ENCODE data around the gene TDO2.
"Not testable (repeated sequence)": the region's sequence is repeated elsewhere in the genome, so short reads cannot be mapped to it uniquely, and the experiment has no call there.

Gene TDO2

DNA sequence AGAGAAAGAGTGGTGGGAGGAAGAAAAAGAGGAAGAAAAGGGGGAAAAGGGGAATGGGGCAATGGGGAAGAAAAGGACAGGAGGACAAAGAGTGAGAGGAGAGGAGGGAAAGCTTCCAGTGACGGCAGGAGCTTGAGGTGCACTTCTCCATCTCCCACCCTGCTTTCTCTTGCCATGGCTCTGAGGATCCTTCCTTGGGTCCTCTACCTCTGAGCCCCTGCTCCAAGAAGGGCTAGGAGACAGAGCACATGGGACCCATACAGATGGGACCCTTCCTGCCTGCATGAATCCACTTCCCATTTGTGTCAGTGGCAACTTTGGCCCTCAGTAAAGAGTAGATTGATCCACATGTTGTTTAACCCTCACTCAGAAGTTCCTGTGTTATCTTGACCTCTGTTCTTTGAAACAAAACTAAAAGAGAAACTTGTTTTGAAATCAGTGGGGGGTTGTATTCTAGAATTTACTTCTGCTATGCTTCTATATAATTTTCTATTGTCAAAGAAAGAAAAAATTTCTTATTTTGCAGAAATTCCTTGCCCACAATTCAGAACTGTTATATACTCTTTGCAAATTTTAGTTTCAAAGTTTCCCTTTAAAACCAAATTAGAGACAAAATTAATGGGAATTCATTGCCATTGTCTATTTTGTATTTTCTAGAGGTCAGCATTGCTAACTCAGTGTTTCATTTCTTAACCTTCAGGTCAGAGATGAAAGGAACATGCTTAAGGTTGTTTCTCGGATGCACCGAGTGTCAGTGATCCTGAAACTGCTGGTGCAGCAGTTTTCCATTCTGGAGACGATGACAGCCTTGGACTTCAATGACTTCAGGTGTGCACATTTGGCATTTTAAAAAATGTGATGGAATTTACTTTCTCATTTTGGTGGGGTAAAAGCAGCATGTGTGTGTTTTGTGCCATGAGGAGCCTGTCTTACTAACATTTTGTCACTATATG lies 5.0 kb downstream of the TDO2 start:
- peak; percentile 39 for DNase-seq

DNA sequence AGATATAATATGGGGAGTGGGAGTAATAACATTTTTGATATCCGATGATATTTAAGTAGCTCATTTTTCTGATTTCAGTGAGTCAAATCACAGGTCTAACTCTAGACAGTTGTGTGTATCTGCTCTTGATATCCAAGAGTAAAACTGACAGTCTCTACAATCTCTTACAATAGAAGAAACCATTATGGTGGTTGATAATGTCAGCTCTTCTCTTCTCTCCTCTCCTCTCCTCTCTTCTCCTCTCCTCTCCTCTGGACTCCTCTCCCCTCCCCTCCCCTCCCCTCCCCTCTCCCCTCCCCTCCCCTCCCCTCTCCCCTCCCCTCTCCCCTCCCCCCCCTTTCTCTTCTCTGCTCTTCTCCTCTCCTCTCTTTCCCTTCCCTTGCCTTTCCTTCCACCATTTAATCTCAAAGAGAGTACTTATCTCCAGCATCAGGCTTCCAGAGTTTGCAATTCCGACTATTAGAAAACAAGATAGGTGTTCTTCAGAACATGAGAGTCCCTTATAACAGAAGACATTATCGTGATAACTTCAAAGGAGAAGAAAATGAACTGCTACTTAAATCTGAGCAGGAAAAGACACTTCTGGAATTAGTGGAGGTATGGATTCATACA lies 6.2 kb downstream of the TDO2 start:
- no peak for DNase-seq

- DNase-seq: no peak
Observed at GRCh38 chr4:155911905-155912304, 8.4 kb downstream of the TDO2 start.

DNA sequence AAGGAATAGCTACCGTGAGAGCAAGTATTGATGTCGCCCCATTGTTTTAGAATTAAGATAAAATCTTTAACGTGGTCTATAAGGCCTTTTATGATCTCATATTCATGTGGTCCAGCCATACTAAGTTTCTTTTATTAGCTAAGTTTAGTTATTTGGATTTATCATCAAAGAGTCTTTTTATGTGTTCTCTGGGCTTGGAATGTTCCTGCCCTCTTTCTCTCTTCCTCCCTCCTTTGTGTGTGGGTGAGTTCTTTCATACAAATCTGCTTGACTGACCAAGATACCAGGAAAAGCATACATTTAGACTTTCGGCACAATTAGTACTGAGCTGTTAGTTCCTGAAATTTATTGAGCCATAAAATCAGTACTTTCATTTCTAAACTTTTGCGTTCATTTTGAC lies 11.3 kb downstream of the TDO2 start:
- DNase-seq: no peak

DNA sequence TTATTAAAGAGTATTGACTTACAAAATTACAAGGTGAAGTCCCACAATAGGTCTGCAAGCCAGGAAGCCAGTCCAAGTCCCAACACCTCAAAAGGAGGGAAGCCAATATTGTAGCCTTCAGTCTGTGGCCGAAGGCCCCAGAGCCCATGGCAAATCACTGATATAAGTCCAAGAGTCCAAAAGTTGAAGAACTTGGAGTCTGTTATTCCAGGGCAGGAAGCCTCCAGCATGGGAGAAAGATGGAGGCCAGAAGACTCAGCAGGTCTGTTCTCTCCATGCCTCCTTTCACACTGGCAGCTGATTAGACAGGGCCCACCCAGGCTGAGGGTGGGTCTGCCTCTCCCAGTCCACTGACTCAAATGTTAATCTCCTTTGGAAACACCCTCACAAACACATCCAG lies 18.1 kb downstream of the TDO2 start:
- no peak for DNase-seq

DNA sequence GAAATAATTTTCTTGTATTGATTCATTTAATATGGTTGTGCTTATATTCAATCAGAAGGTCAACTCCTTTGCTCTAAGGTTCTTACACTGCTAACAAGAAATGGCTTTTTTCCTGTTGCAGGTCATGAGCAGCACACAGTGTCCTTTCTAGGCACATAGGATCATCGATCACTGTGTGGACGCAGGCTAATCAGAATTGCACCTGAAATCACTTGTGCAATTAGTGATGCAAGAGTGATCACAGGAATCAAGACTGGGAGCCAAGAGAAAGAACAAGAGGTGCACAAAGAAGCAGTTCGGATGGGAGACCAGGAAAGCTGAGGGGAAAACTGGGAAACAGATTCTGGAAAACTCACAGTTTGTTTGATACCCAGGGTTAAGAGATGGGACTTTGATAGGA lies 21.1 kb downstream of the TDO2 start:
- DNase-seq: no peak

- peak; percentile 70 for DNase-seq
Observed at GRCh38 chr4:155929833-155930232, 26.3 kb downstream of the TDO2 start.

- DNase-seq: no peak
Observed at GRCh38 chr4:155930330-155930729, 26.8 kb downstream of the TDO2 start.

DNA sequence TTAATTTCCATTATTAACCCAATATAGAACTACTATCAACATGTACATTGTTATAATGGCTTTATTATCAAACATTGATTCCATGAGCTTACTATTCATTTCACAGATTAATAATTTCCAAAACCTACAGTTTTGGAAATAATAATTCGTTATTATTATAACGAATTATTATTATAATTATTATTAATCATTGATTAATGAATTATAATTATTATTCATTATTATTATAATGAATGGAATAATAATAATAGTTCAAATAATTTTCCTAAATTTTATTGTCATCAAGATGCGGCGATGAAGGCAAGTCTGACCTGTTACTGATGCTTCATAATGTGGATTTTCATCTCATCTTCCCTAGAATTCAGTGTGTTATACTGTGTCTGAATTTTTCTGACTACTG lies 28.1 kb downstream of the TDO2 start:
- no peak for DNase-seq

- not testable (repeated sequence) for DNase-seq
Observed at GRCh38 chr4:155934634-155935033, 31.1 kb downstream of the TDO2 start.

GRCh38 chr4:155935389-155935986 lies 32.0 kb downstream of the TDO2 start:
- DNase-seq: no peak

DNA sequence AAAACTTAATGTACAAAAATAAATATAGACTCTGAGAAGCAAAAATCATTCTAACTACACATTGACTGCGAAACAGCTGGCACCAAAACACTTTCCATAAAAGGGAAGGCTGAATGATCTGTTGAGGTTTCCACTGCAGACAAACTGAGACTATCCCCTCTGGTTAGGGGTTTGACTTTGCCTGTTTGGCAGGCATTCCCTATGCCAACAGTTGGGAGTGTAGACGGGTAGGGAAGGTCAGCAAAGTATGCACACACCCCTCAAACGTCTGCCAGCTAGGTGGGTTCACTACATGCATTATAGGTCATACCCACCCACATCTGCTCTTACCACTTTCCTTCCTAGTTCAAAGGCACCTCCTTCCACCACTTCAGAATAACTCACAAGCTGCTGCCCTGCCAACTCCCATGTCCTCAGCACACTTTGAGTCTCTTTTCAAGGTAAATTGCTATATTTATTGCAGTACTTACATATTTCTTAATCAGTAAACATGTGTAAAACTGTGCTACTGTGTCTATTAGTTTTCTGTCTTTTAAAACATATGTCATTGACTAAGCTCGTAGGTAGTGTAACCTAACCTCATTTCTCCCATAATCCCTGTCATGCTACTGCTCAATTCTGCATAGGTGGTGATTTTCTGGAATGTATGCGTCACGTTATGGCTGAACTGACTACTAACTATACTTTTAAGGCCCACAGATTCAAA lies 37.7 kb downstream of the TDO2 start:
- no peak for DNase-seq

- no peak for DNase-seq
Observed at GRCh38 chr4:155941820-155942219, 38.3 kb downstream of the TDO2 start.

DNA sequence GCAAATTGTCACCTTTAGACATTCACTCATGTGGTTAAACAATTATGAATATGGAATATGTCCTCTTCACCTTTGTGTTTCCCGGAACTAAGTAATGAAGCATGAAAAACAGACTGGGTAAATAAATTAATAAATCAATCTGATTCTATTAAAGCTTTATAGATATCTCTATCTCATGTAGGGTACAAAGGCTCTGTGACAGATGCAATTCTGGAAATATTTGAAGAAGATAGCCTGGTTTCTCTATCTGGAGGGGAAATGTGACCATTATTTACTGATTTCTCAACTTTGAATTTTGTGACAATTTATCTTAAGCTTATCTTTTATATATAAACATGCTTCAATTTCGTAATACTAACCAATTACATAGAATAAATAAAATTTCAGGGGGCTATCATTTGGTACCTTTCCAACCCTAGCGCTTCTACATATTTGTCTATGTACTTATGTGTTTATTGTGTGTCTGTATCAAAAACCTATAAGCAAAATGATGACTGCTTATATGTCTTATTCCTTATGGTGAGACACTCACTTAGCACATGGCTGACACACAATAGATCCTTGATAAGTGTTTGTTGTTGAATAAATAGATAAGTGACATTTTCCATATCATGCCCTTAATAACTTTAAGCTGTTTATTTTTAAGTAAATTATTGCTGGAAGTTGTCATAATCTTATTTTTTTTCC lies 40.3 kb downstream of the TDO2 start:
- no peak for DNase-seq

DNA sequence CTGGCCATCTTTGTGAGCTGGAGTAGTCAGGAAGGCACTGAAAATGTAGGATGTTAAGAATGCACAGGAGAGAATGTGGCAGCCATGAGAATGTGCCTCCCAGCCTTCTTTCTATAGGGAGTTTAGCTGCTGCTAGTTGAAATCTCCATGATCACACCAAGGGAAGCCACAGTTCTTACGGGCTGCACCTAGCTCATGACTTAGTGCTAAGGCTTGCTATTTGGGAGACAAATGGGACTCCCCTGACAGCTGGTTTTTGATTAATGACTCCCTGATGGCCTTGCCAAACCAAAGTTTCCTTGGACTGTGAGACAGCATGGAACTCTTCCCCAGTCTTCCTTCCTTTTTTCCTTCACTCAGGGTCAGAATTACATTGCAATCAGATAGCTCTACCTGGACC lies 41.0 kb downstream of the TDO2 start:
- no peak for DNase-seq

GRCh38 chr4:155946486-155946885 lies 43.0 kb downstream of the TDO2 start:
- no peak for DNase-seq

GRCh38 chr4:155948541-155948940 lies 45.0 kb downstream of the TDO2 start:
- DNase-seq: no peak

- no peak for DNase-seq
Observed at GRCh38 chr4:155950461-155950860, 47.0 kb downstream of the TDO2 start.

GRCh38 chr4:155952501-155952901 lies 49.0 kb downstream of the TDO2 start:
- DNase-seq: no peak

DNA sequence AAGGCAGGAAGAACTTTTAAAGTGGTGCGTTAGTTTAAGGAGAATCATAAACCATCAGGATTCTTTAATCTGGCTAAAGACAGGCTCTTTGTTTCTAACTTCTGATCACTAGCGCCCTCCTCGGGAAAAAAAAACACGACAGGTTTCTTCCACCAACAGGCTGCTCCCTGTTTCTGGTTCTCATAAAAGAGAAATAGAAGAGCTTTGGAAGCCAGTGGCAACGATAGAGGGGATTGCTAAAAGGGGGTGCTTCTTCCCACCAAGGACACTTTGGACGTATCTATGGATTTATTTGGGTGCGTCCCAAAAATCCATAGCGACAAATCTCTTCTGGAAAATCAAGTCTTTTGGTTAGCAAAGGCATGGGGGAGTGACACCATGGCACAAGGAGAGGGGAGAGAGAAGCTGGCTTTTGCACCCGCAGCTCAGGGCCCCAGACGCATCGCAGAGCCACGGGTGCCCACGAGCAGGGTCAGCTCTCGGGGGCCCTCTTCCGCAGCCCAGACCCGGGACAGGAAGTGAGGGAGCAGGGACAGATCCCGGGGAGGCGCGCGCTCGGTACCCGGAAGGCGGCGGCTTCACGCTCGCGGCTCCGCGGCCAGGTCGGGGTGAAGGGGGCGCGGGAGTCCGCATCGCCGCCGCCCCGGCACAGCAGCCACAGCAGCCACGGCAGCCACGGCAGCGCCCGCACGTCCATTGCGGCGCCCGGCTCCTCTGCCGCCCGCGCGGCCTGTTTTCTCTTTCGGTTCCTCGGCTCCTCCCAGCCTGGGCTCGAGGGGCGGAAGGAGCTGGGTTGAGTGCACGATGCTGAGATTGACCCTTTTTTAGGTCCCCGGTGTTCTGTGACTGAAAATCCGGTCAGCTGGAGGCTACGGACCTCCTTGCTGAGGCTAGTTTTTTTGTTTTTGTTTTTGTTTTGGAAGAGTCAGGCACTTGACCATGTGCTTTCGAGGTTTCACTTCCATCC lies 49.9 kb downstream of the TDO2 start, which contains the start of gene CTSO:
Gene CTSO (minus strand): TSS at position 716 of the 967 bp plus-strand sequence. CDS start 19 bp downstream, at position 697.
- DNase-seq: peak; percentile 65

GRCh38 chr4:155954118-155954685 lies 50.7 kb downstream of the TDO2 start:
- no peak for DNase-seq
